K562 (cell line): ENCODE measurements around the gene MRPL30. TPM values are rescaled to one million over a fixed set of nuclear protein-coding genes. Genes with fewer than 3 reads are reported as not detected.

ENCODE experiments used
- C11orf30 ChIP-seq: fragments of 450-650 bp; IDR thresholded peaks from 2 replicates; pipeline ENCODE4 v1.6.1; 2016; ENCODE audit warnings: low read depth, mild to moderate bottlenecking
- CBX8 ChIP-seq: fragments of 200-600 bp; sonication (generic); IDR thresholded peaks from 2 replicates; pipeline ENCODE4 v1.6.1; 2012; ENCODE audit warnings: borderline replicate concordance, mixed run types, low read depth, mild to moderate bottlenecking, moderate library complexity, mixed read lengths, low read length, control low read depth, inconsistent platforms; ENCODE audit not compliant: poor library complexity, severe bottlenecking; ENCODE audit errors: extremely low read depth
- ETS2 ChIP-seq: IDR thresholded peaks from 2 replicates; pipeline ENCODE4 v1.6.1; 2016; ENCODE audit warnings: borderline replicate concordance, missing genetic modification characterization, mild to moderate bottlenecking, moderate library complexity, missing compliant biosample characterization; ENCODE audit not compliant: poor library complexity, severe bottlenecking
- GABPB1 ChIP-seq: sonication (generic); formaldehyde crosslinking; IDR thresholded peaks from 2 replicates; pipeline ENCODE4 v1.8.0; 2022; ENCODE audit warnings: mild to moderate bottlenecking, missing genetic modification reagents
- HDAC1 ChIP-seq, 2 experiments: fragments of 450-650 bp; IDR thresholded peaks; 2 replicates each; pipeline ENCODE4 v1.6.1; 2016 to 2017; ENCODE audit warnings: inconsistent platforms in 1 of 2, mild to moderate bottlenecking in 1 of 2, moderate library complexity in 1 of 2
- HNRNPK ChIP-seq: fragments of 200-400 bp; formaldehyde crosslinking; IDR thresholded peaks from one replicate; pipeline ENCODE4 v1.6.1; 2018; ENCODE audit warnings: mild to moderate bottlenecking, low read depth, low read length; ENCODE audit not compliant: poor library complexity, severe bottlenecking
- ILK ChIP-seq: fragments of 450-650 bp; IDR thresholded peaks from 2 replicates; pipeline ENCODE4 v1.6.1; 2016; ENCODE audit warnings: missing genetic modification characterization, low read depth, mild to moderate bottlenecking, missing compliant biosample characterization, moderate library complexity, borderline replicate concordance
- POLR2AphosphoS2 ChIP-seq: IDR thresholded peaks from 2 replicates; pipeline ENCODE4 v1.6.1; 2012; ENCODE audit warnings: low read length, improper control_type of control experiment
- SMAD1 ChIP-seq: fragments of 150-350 bp; IDR thresholded peaks from 2 replicates; pipeline ENCODE4 v1.6.1; 2014; ENCODE audit warnings: low read length, low read depth; ENCODE audit not compliant: partially characterized antibody
- SP2 ChIP-seq: IDR thresholded peaks from 2 replicates; pipeline ENCODE4 v1.6.1; 2011; ENCODE audit warnings: mild to moderate bottlenecking, low read depth, low read length, moderate library complexity; ENCODE audit not compliant: poor library complexity, severe bottlenecking; ENCODE audit errors: extremely low read depth
- SRSF9 ChIP-seq: fragments of 200-400 bp; formaldehyde crosslinking; IDR thresholded peaks from 2 replicates; pipeline ENCODE4 v1.6.1; 2017; ENCODE audit warnings: low read depth, low read length, borderline replicate concordance
- ZBTB40 ChIP-seq, 2 experiments: fragments of 450-650 bp in 1 of 2; sonication (generic) in 1 of 2; formaldehyde crosslinking in 1 of 2; IDR thresholded peaks; 2 replicates each; pipeline versions ENCODE4 v1.7.1 to v1.9.0; 2016 to 2022; ENCODE audit warnings: inconsistent platforms in 1 of 2, mild to moderate bottlenecking in 1 of 2, missing genetic modification reagents in 1 of 2
- ZC3H4 ChIP-seq: sonication (generic); formaldehyde crosslinking; IDR thresholded peaks from 2 replicates; pipeline ENCODE4 v1.9.0; 2021; ENCODE audit warnings: missing genetic modification reagents, borderline replicate concordance
- ZFP91 ChIP-seq: sonication (generic); formaldehyde crosslinking; IDR thresholded peaks from 2 replicates; pipeline ENCODE4 v1.8.0; 2022; ENCODE audit warnings: mild to moderate bottlenecking, missing genetic modification reagents
- polyA plus RNA-seq, 8 experiments: library from polyadenylated mRNA; depleted of rRNA in 4 of 8; stranded (reverse) in 5 of 8; unstranded in 3 of 8; fragments of >200 nt; fragmentation: Nextera tagmentation in 2 of 8; fragmentation: Illumina TruSeq in 1 of 8; extraction: Ambion mirVana in 2 of 8; extraction: Trizol in 1 of 8; gene quantifications; 2 replicates each; pipeline versions ENCODE4 v1.2.1 to v1.2.3, GENCODE V29; 2011 to 2014; ENCODE audit warnings: inconsistent platforms in 1 of 8, missing spikeins in 1 of 8
- total RNA-seq, 7 experiments: library from RNA; depleted of rRNA in 6 of 7; stranded (reverse); fragments of >200 nt in 6 of 7; fragmentation: Illumina TruSeq in 2 of 7; extraction: Trizol in 2 of 7; gene quantifications; 2 replicates each; pipeline versions ENCODE4 v1.2.1 to v1.2.3, GENCODE V29; 2011 to 2021; ENCODE audit warnings: low replicate concordance in 1 of 7

Gene MRPL30
- total and polyA plus RNA-seq, 9 of the 15 experiments (the other 6 are each of a cell fraction or from before 2014, with no cell fraction given): 63.3 to 130 (median 87.0) TPM

- TF ChIP-seq SMAD1: peak; percentile 71
- peak; percentile 89 for TF ChIP-seq GABPB1
- no peak for TF ChIP-seq CBX8
- TF ChIP-seq ETS2: no peak
- TF ChIP-seq HDAC1 (IDR thresholded peaks at IDR 0.05): peak; percentile 9 to 89; a peak in 2 of 4 replicates
- peak; percentile 62; the same call in 1 of the 2 replicates for TF ChIP-seq C11orf30
- peak; percentile 94 for TF ChIP-seq ZBTB40 (IDR thresholded peaks at IDR 0.05)
- TF ChIP-seq ZBTB40 (CRISPR knock-in tag; IDR thresholded peaks at IDR 0.05): no peak
- peak; percentile 71; the same call in 1 of the 2 replicates for TF ChIP-seq ZC3H4 (CRISPR knock-in tag)
- TF ChIP-seq SRSF9: no peak
- no peak for TF ChIP-seq ILK
- TF ChIP-seq SP2: no peak
- no peak for TF ChIP-seq POLR2AphosphoS2
- TF ChIP-seq HNRNPK: no peak
- no peak for TF ChIP-seq ZFP91 (CRISPR knock-in tag)
Observed at GRCh38 chr2:99154643-99155536, 26.1 kb upstream of the MRPL30 start, which contains the start of the genes LIPT1 and TSGA10 (continued).
